Small intestine (tissue), 7 donors: Measurements from ENCODE around the gene PLB1. TPM values are rescaled to one million over a fixed set of nuclear protein-coding genes. Genes with fewer than 3 reads are reported as not detected.

Experiments
- DNase-seq, 2 donors: peaks; one replicate each; pipeline versions ENCODE4 v3.0.0 to v3.0.0-alpha.2; 2013
- FAIRE-seq: peaks from 2 replicates; lab custom pipeline; 2012; peaks lifted over from hg19 to GRCh38; lab: Jason Lieb, UNC
- H3K27ac ChIP-seq, 3 donors: one replicate each; pipeline ENCODE4 v1.5.1; 2013; ENCODE audit warnings: low read length in 2 of 3, mild to moderate bottlenecking in 2 of 3, control low read depth in 1 of 3, inconsistent platforms in 1 of 3, low read depth in 1 of 3, moderate library complexity in 1 of 3
- H3K27me3 ChIP-seq, 3 donors: one replicate each; pipeline ENCODE4 v1.6.1; 2013; ENCODE audit warnings: low read length in 3 of 3, inconsistent platforms in 1 of 3; ENCODE audit not compliant: control insufficient read depth in 3 of 3, insufficient read depth in 3 of 3
- H3K36me3 ChIP-seq, 3 donors: one replicate each; pipeline ENCODE4 v1.6.1; 2013; ENCODE audit warnings: low read length in 3 of 3, inconsistent platforms in 1 of 3, low read depth in 1 of 3, mild to moderate bottlenecking in 1 of 3, moderate library complexity in 1 of 3; ENCODE audit not compliant: control insufficient read depth in 3 of 3, insufficient read depth in 2 of 3
- H3K4me1 ChIP-seq, 3 donors: one replicate each; pipeline ENCODE4 v1.6.1; 2013; ENCODE audit warnings: low read length in 2 of 3, inconsistent platforms in 1 of 3, low read depth in 1 of 3, mild to moderate bottlenecking in 1 of 3, moderate library complexity in 1 of 3; ENCODE audit not compliant: control insufficient read depth in 3 of 3, insufficient read depth in 2 of 3
- H3K4me3 ChIP-seq, 3 donors: one replicate each; pipeline ENCODE4 v1.5.1; 2013; ENCODE audit warnings: low read length in 3 of 3, control low read depth in 1 of 3, inconsistent platforms in 1 of 3, low read depth in 1 of 3, mild to moderate bottlenecking in 1 of 3, moderate library complexity in 1 of 3
- H3K9me3 ChIP-seq, 2 donors: one replicate each; pipeline ENCODE4 v1.6.1; 2013; ENCODE audit warnings: low read depth in 1 of 2, low read length in 1 of 2; ENCODE audit not compliant: control insufficient read depth in 2 of 2, insufficient read depth in 1 of 2
- WGBS, 3 donors: extraction: QIAGEN DNeasy Blood & Tissue Kit; methylation state at CpG; one replicate each; pipeline ENCODE4 v1.1.7; 2013; 5-methylcytosine and 5-hydroxymethylcytosine counted together
- polyA plus RNA-seq, 4 donors: library from polyadenylated mRNA; stranded (reverse) in 3 of 4; unstranded in 1 of 4; fragments of 200-250 nt in 3 of 4; fragments of 120-200 nt in 1 of 4; gene quantifications; one replicate each; pipeline versions ENCODE4 v1.2.1 to v1.2.3, GENCODE V29; 2013
- donor health status: healthy with polysubstance abuse.
- donor health status: control.
- donor health status: control.
- donor health status: Bipolar disorder and iron deficiency.
- donor health status: healthy.

The PLB1 gene
- polyA plus RNA-seq, 4 donors: 0.45 to 125 (median 1.1) TPM

DNA sequence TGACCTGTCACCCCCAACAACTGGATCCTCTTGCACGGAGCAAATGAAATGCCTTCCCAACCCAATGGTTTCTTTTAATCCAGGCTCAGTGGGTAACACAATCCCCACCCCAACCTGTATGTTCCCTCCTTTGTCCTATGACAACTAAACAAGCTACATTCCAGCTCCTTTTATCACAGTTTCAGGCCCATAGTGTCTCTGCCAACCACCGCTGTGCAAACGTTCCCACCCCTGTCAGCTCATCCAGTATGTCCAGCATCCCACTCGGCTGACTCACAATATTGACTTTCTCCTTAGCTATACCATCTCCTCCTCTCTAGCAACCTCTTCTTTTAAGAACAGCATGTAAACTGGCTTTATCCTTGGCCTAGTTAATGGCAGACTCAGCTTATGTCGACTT, 137.9 kb downstream of the PLB1 start:
- Histone ChIP-seq H3K27ac (no peak overlapping the region), H3K36me3 (no peaks in the 10 kb centered on the region), H3K27me3 (no peaks in the 10 kb centered on the region), H3K4me1 (peaks cover 0 to 6% (median 2%) of the 10 kb centered on the region in 3 donors), H3K9me3 (no peaks in the 10 kb centered on the region), H3K4me3 (no peak overlapping the region)
- FAIRE-seq (no peak), DNase-seq (no peak)
- 76 to 94% (median 85%) methylated on average over 5 of the region's 5 CpGs for WGBS, 3 donors

GRCh38 chr2:28635191-28635611, 139.3 kb downstream of the PLB1 start:
- Histone ChIP-seq H3K4me1 (peaks cover 2 to 13% (median 3%) of the 10 kb centered on the region in 3 donors), H3K27me3 (no peaks in the 10 kb centered on the region), H3K27ac (peak overlapping the region in 1 of 3 donors; percentile 73), H3K36me3 (no peaks in the 10 kb centered on the region), H3K4me3 (no peak overlapping the region), H3K9me3 (no peaks in the 10 kb centered on the region)
- FAIRE-seq (no peak), DNase-seq (no peak)
- WGBS, 3 donors: 15 to 47% (median 30%) methylated on average over 2 of the region's 2 CpGs

GRCh38 chr2:28636491-28636890, 140.6 kb downstream of the PLB1 start:
- H3K36me3 ChIP-seq: no peaks in the 10 kb centered on the region
- FAIRE-seq: no peak
- WGBS, 3 donors: 89 to 93% (median 91%) methylated on average over 2 of the region's 2 CpGs
- no peaks in the 10 kb centered on the region for H3K27me3 ChIP-seq
- H3K4me1 ChIP-seq: peaks cover 2 to 7% (median 3%) of the 10 kb centered on the region in 3 donors
- no peak overlapping the region for H3K4me3 ChIP-seq
- H3K27ac ChIP-seq: no peak overlapping the region
- DNase-seq: no peak
- no peaks in the 10 kb centered on the region for H3K9me3 ChIP-seq

DNA sequence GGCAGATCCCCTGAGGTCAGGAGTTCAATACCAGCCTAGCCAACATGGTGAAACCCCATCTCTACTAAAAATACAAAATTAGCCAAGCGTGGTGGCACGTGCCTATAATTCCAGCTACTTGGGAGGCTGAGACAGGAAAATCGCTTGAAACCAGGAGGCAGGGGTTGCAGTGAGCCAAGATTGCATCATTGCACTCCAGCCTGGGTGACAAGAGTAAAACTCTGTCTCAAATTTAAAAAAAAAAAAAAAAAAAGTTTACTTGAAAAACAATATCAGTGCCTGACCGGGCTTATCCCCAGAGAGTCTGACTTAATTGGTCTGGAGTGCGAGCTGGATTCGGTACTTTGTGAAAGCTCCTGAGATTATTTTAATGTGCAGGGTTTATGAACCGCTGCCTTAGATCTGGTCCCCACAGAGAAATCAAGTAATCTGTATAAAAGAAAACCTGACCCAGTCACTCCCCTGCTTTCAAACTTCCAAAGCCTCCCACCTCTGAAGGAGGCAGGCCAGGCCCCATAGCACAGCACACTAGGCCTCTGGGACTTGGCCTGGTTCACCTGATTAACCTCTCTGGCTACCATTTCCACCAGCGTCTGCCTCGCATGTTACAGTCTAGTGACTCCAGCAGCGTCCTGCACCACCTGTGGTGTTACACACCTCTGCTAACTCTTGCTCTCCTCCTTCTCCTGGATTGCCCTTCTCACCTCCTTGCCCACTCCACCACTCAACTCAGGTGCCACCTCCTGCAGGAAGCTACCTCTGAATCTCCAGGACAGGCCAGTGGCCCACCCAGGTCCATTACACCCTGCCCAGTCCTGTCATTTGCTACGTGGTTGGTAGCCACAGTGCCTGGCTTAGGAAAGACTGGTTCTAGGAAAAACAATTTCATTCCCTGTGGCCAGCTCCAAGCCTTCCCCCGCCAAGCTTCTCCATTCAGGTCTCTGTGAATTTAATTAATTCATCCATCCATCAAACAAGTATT, 141.5 kb downstream of the PLB1 start:
- no peak for DNase-seq
- Histone ChIP-seq H3K9me3 (no peaks in the 10 kb centered on the region), H3K36me3 (no peaks in the 10 kb centered on the region), H3K4me1 (peaks cover 2 to 7% (median 3%) of the 10 kb centered on the region in 3 donors), H3K4me3 (no peak overlapping the region), H3K27ac (no peak overlapping the region), H3K27me3 (no peaks in the 10 kb centered on the region)
- no peak for FAIRE-seq
- 88 to 97% (median 96%) methylated on average over 12 of the region's 12 CpGs for WGBS, 3 donors

DNA sequence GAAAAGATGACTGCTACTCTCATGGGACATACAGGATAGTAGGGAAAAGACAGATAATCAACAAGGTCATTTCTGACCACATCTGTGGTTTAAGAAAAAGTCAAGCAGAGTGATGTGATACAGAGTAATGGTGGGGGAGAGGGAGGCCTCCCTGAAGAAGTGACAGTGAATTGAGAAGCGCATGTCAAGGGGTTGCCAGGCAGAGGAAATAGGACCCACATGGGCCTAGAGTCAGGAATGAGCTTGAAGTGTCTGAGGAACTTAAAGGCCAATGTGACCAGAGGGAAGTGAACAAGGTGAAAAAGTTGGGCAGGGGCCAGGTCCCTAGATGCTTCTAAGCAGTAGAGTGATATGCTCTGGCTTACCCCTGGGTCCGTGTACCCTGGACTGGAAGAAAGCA, 142.2 kb downstream of the PLB1 start:
- FAIRE-seq (no peak), DNase-seq (no peak)
- no peaks in the 10 kb centered on the region for H3K36me3 ChIP-seq
- peaks cover 2 to 11% (median 3%) of the 10 kb centered on the region in 3 donors for H3K4me1 ChIP-seq
- H3K4me3 ChIP-seq: no peak overlapping the region
- 78 to 90% (median 83%) methylated on average over 2 of the region's 2 CpGs for WGBS, 3 donors
- no peaks in the 10 kb centered on the region for H3K27me3 ChIP-seq
- no peaks in the 10 kb centered on the region for H3K9me3 ChIP-seq
- no peak overlapping the region for H3K27ac ChIP-seq

- FAIRE-seq (no peak), DNase-seq (no peak)
- H3K4me3 ChIP-seq: no peak overlapping the region
- WGBS, 3 donors: 80 to 90% (median 86%) methylated on average over 8 of the region's 8 CpGs
- H3K27ac ChIP-seq: peak overlapping the region in 1 of 3 donors; percentile 61
- H3K4me1 ChIP-seq: peaks cover 2 to 22% (median 3%) of the 10 kb centered on the region in 3 donors
- no peaks in the 10 kb centered on the region for H3K27me3 ChIP-seq
- H3K9me3 ChIP-seq: no peaks in the 10 kb centered on the region
- H3K36me3 ChIP-seq: no peaks in the 10 kb centered on the region
These were observed 143.3 kb downstream of the PLB1 start for GRCh38 chr2:28639092-28639691.

DNA sequence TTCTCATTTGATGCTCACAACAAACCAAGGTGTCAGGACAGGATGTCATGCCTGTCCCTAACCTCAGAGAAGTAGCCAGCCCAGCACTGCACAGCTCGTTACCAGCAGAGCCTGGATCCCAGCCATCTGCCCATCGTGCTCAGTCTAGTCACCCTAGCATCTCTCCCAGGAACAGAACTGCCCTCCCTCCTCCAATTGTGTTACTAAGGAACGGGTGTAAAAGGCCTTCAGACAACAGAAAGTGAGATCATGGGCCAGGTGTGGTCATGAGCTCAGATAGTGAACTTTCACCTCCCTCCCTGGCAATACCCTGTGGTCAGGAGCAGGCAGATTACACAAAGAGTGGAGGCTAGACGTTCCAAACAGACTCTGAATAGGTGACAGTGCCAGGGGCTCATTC, 144.0 kb downstream of the PLB1 start:
- no peaks in the 10 kb centered on the region for H3K36me3 ChIP-seq
- peaks cover 0 to 29% (median 9%) of the 10 kb centered on the region in 3 donors for H3K4me1 ChIP-seq
- no peak overlapping the region for H3K4me3 ChIP-seq
- H3K27me3 ChIP-seq: no peaks in the 10 kb centered on the region
- peak overlapping the region in 2 of 3 donors; percentile 34 to 69 for H3K27ac ChIP-seq
- FAIRE-seq: no peak
- H3K9me3 ChIP-seq: no peaks in the 10 kb centered on the region
- 6 to 53% (median 21%) methylated on average over 4 of the region's 4 CpGs for WGBS, 3 donors
- peak; percentile 84 to 93 for DNase-seq

GRCh38 chr2:28640260-28640907, 144.5 kb downstream of the PLB1 start:
- H3K9me3 ChIP-seq: no peaks in the 10 kb centered on the region
- WGBS, 3 donors: 80 to 90% (median 87%) methylated on average over 14 of the region's 14 CpGs
- no peaks in the 10 kb centered on the region for H3K27me3 ChIP-seq
- no peak for DNase-seq
- H3K36me3 ChIP-seq: no peaks in the 10 kb centered on the region
- H3K27ac ChIP-seq: peak overlapping the region in 2 of 3 donors; percentile 34 to 69
- H3K4me1 ChIP-seq: peaks cover 0 to 34% (median 9%) of the 10 kb centered on the region in 3 donors
- no peak for FAIRE-seq
- no peak overlapping the region for H3K4me3 ChIP-seq
